GM19328 (cell line): ENCODE data around the gene C16orf89.

Source experiments
- ATAC-seq: cut with Tn5 transposase; IDR thresholded peaks from one replicate; pipeline ENCODE4 v1.9.1; 2021; ENCODE audit warnings: mild to moderate bottlenecking, moderate library complexity; ENCODE audit not compliant: unreplicated experiment

C16orf89 gene

DNA sequence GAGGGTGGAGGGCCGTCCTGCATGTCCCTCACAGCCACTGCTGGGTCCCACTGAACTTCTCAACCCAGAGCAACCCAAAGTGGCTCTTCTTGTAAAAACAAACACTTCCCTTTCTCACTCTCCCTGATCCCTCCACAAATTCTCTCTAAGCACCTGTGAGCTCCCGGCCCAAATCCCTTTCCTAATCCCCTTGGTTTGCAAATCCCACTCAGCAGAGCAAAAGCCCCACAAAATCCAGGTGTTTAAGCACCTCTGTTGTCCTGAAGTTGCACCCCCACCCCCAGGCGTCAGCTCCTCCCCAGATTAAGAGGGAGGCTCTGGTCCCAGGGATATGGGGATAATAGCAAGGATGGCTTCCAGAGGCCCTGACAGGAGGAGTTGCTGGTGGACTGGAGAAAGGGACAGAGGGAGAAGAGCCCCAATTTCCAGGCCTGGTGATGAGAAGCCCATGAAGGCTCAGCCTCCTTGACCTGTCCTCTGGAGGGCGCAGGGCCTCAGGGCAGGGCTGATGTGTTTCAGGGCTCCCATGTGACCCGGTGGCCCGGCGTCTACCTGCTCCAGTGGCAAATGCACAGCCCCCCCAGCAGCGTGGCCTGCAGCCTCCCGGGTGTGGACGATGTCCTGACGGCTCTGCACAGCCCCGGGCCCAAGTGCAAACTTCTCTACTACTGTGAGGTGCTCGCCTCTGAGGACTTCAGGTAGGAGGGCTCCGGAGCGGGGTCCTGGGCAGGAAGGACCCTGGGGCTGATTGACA, 55.0 kb downstream of the C16orf89 start:
- ATAC-seq: no peak

DNA sequence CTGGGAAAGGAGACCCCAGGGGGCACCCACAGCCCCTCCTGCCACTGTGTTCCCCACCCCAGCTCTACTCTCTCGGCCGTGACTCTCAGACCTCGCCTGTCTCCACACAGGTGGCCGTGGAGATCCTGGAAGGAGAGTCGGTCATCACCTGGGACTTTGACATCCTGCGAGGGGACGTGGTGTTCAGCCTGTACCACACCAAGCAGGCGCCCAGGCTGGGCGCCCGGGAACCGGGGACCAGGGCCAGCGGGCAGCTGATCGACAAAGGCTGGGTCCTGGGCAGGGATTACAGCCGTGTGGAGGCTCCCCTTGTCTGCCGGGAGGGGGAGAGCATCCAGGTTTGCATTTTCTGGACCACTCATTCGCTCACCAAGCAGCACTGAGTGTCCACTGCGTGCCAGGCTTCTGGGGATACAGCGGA, 57.4 kb downstream of the C16orf89 start:
- no peak for ATAC-seq

DNA sequence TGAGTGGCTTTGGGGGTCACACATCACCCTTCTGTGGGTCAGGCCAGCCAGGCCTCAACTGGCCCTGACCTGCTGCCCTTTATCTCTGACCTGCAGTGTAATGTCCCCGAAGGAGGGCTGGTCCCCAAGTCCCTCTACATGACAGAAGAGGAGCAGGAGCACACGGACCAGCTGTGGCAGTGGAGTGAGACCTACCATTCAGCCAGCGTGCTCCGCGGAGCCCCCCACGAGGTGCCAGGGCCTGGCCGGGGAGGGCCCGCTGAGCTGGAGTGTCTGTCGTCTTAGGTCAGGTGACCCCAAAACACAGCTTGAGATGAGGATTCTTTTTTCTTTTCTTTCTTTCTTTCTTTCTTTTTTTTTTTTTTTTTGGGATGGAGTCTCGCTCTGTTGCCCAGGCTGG, 58.5 kb downstream of the C16orf89 start:
- no peak for ATAC-seq

DNA sequence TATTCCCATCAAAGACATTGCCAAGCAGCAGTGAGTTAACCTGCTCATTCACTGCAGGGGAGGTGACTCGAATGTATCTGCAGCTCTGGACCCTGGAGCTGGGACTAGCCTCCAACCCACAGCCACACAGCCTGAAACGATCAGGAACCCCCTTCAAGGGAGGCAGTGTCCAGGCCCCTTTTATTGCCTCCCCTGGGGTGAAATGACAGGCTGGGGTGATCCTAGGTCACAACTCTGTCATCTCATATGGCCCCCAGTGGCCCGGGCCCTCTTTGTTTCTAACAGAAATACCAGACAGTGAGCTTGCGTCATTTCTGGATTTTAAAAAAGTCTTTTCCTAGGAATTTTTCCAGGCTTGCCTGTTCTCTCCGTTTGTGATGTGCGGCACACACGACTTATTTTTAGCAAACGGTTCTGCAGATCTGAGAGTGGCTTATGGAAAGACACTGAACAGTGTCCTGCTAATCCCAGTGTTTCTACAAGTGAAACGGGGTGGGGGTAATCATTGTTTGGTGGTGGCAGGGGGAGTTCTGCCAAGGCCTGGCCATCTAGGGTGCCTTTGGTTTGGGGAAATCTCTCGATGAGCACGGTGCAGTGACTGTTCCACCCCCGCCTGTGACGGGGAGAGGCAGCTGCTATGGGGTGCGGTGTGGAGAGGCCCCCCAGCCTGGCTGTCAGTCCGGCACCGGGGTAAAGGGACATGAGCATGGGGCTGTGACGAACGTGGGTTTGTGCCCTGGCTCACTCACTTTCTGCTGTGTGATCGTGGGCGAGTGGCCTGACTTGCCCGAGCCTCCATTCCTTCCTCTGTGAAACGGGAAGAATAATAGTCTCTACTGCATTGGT, 59.2 kb downstream of the C16orf89 start:
- no peak for ATAC-seq

DNA sequence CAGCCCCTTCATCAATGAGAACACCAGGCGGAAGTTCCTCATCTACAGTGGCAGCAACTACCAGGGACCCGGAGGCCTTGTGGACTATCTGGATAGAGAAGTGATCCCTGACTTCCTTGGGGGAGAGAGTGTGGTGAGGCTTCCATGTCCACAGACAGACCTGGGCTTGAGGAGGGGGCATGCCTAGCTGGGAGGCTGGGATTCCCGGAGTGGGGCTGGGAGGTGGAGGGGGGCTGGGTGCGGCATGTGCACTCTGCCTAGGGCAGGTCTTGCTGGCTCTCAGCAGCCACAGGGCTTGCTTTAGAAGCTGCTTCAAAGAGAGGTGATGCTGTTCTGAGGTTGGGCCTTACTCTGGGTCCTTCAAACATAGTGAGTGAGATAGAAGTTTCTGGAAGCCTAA, 59.8 kb downstream of the C16orf89 start:
- ATAC-seq: no peak

DNA sequence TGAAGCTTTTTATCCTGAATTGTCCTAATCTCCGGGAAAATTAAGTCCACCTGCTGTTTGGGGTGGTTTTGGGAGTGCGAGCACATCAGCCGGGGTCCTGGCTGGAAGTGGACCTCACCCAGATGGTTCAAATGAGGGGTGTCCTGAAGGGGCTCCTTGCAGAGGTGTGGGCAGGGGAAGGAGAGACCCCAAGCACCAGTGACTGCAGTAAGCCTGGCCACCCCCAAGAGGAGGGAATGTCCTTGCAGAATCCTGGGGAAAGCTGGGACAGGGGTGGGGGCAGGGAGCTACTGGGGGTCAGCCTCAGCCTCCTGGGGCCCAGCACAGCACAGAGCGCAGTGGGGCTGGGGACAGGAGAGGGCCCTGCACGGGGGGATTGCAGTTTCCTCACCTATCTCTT, 61.4 kb downstream of the C16orf89 start:
- ATAC-seq: no peak

DNA sequence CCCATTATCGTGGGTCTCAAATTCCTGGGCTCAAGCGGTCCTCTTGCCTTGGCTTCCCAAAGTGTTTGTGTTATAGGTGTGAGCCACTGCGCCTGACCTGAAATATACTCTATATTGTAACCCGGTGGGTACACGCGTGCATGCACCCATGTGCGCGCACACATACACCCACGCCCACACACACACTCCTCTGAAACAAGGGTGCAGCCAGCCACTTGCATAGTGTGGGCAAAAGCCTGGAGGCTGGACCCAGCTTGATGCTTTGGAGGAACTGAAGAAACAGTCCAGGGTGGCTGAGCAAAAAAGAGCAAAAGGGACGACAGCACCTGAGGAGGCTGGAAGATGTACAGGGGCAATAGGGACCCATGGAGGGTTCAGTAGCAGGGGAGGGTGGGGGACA, 61.9 kb downstream of the C16orf89 start:
- no peak for ATAC-seq

DNA sequence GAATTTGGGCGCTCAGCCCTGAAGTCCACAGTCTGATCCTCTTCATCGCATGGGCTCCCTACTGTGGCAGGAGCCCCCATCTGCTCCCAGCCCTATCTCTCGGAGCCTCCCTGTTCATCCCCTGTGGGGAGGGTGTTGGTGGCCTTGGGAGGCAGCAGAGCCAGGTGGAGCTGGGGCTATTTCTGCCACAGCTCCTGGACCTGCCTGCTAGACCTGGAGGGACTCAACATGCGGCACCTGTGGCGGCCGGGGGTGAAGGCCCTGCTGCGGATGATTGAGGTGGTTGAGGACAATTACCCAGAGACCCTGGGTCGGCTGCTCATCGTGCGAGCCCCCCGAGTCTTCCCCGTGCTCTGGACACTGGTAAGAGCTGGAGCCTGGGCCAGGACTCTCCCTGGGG, 62.5 kb downstream of the C16orf89 start:
- ATAC-seq: no peak

DNA sequence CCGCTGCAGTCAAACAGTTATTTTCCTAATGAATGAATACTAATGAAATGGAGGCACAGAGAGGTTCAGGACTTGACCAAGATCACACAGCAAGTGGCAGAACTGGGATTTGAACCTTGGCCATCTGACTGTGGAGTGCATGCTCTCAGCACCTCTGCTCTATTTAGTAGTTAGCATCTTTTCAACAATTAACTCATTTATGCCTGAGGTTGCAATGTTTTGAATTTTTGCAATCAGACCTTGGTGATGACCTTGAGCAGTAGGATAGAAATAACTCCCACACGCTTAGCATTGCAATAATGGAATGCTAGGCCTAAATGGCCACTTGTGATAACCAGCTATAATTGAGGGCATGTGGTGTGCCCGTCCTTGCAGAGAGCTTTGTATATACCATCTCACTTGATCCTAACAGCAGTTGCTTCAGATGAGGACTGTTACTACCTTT, 63.0 kb downstream of the C16orf89 start:
- ATAC-seq: no peak

DNA sequence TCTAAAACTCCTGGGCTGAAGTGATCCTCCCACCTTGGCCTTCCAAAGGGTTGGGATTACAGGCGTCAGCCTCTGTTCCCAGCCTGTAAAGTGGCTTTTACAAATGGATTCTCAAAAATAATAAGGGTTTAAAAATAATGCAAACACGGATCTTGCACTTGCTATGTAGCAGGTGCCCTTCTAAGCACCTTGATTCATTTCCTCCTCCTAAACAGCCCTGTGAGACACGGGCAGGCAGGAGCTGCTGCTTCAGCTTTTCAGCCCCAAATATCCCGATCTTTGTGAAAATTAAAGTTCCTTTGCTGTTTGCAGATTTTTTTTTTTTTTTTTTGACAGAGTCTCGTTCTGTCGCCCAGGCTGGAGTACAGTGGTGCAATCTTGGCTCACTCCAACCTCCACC, 63.8 kb downstream of the C16orf89 start:
- ATAC-seq: no peak

DNA sequence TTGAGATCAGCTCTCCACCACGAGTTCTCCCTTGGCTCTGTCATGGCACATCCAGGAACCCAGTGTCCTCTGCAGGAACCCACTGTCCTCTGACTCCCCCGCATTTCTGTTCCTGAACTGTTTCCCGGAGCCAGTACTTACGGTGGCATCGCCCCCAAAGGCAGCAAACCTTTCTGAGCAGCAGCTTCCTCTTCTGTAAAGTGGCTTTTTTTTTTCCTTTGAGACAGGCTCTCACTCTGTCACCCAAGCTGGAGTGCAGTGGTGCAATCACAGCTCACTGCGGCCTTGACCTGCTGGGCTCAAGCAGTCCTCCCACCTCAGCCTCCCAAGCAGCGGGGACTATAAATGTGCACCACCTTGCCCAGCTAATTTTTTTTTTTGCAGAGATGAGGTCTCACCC, 64.2 kb downstream of the C16orf89 start:
- no peak for ATAC-seq

DNA sequence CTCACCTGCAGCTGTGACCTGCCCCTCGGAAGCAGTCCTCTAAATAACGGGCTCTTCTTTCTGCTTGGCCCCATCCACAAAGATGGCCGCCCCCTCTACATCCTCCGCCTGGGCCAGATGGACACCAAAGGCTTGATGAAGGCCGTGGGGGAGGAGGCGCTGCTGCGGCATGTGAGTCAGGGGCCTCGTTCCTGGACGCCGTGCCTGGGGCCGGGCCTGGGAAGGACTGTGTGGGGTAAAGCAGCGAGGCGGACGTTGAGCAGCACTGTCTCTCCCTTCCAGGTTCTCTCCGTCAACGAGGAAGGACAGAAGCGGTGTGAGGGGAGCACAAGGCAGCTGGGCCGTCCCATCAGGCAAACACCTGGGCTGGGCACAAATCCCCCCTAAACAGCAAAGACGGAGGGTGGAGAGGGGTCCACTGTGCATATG, 65.2 kb downstream of the C16orf89 start:
- ATAC-seq: no peak

DNA sequence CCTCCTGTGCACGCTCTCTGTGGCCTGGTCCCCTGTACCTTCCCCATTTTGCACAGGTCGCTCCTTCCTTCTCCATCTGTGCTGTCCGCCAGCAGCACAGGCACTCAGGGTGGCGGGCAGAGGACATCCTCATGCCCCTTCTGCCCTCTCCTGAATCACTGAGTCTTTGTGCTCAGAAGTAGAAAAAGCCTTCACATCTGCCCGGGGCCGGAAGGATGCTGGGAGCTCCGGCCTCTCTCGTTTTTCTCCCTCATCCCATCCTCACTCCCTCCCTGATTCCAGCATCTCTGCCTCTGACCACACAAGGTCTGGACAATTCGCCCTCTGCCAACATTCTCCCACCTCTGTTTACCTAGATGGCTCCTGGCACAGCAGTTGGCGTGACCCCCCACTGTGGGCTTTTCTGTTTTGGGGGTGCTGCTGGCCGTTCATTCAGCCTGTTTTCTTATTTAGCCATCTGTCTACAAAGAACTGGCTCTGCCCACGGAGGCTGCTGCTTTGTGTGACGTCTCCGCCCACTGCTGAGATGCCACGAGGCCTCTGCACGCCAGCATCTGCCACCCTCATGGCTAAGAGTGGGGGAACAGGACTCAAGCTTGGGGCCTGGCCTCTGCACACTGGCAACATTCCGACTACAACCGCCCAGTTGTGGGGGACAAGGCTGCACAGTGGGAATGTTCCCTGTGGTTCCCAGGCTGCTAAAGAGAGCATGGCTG, 70.9 kb downstream of the C16orf89 start:
- no peak for ATAC-seq
